SK-N-DZ (cell line): ENCODE results near the gene MAP2K3.
A peak's percentile ranks its signal among the peaks of the same experiment; 100 is the strongest.

Source experiments
- DNase-seq: peaks from one replicate; pipeline ENCODE4 v3.0.0-alpha.2; 2015; ENCODE audit warnings: low spot score

The MAP2K3 gene

GRCh38 chr17:21252796-21253645 is 31.5 kb upstream of the MAP2K3 start, which contains the start of gene NATD1:
TSS of gene NATD1 (minus strand) at chr17:21253410. CDS start at chr17:21253264, 146 bp downstream.
- DNase-seq, result peak; percentile 80

DNA sequence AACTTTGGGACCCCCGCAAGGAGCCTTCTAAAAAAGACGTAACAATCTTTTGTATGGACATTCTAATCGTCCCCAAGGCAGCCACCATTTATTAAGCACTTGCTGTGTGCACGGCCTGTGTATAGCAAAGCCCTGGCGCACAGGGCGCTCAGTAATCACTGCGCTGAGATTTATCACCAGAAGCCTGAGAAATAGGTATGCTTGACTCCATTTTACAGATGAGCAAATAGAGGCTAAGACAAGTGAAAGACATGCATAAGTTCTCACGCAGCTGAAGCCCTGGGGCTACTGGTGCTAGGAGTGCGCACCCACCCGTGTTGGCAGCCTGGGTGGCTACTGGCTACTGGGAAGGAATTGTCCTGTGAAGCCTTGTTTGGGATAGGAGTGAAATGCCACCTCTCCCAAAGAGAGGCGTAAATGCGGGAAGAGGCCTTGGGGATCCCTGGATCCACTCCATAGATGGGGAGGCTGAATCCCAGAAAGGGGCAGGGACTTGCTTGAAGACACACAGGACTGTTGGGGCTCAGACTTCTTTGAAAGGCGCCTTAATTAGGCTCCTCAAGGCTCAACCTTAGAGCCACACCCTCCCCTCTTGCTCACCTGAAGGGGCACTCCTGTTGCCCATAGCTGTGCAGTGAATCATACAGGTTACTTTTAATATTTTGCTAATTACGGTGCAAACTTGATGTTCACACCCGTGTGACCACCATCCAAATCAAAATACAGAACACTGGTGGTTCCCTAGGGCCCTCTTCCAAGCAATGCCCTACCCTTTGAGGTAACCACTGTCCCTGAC is 30.7 kb upstream of the MAP2K3 start:
- DNase-seq, result no peak

DNA sequence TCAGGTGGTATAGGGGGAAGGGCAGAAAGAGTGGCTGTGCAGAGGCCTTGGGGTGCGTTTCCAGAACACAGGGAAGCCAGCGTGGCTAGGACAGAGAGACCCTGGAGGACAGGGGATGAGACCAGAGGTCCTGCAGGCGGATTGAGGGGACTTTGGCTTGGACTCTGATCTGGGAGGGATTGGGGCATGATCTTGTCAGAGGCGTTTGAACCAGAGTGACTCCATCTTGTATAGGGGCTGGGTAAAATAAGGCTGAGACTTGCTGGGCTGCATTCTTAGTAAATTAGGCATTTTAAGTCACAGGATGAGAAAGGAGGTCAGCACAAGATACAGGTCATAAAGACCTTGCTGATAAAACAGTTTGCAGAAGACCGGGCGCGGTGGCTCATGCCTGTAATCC is 25.9 kb upstream of the MAP2K3 start:
- DNase-seq, result no peak

- DNase-seq, result no peak
Observed at GRCh38 chr17:21262259-21262993, 22.1 kb upstream of the MAP2K3 start.

GRCh38 chr17:21263376-21263775 is 21.1 kb upstream of the MAP2K3 start:
- DNase-seq, result no peak

- DNase-seq, result no peak
Observed at GRCh38 chr17:21268596-21269188, 15.8 kb upstream of the MAP2K3 start.

GRCh38 chr17:21269394-21269793 is 15.1 kb upstream of the MAP2K3 start:
- no peak for DNase-seq

DNA sequence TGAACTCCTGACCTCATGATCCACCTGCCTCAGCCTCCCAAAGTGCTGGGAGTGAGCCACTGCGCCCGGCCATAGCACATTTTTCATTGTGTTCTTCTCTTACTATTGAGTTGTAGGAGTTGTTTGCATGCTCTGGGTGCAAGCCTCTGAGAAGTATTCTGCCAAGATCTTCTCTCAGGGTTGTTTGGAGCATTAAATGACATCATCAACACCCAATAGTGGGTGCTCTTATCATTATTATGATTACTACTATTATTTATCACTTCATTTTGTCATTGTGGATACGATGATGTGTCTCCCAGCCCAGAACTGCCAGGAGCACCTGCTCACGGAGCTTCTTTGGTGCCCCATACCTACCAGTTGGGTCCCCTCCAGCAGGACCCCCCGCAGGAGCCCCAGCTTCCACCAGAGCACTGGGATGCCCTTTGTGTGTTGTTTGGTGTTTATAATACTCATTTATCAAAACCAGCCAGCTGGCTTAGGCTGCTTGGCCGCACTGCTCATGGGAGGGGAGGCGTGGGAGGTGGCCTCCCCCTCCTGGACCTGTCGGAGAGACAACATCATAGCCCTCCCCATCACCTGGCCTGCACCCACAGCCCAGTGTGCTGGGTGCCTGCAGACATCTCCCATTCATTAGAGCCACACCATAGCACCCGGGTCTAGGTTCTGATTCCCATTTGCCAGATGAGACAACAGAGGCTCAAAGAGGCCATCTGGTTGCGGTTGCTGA is 12.9 kb upstream of the MAP2K3 start:
- DNase-seq, result no peak

GRCh38 chr17:21272250-21272649 is 12.3 kb upstream of the MAP2K3 start:
- DNase-seq, result no peak

DNA sequence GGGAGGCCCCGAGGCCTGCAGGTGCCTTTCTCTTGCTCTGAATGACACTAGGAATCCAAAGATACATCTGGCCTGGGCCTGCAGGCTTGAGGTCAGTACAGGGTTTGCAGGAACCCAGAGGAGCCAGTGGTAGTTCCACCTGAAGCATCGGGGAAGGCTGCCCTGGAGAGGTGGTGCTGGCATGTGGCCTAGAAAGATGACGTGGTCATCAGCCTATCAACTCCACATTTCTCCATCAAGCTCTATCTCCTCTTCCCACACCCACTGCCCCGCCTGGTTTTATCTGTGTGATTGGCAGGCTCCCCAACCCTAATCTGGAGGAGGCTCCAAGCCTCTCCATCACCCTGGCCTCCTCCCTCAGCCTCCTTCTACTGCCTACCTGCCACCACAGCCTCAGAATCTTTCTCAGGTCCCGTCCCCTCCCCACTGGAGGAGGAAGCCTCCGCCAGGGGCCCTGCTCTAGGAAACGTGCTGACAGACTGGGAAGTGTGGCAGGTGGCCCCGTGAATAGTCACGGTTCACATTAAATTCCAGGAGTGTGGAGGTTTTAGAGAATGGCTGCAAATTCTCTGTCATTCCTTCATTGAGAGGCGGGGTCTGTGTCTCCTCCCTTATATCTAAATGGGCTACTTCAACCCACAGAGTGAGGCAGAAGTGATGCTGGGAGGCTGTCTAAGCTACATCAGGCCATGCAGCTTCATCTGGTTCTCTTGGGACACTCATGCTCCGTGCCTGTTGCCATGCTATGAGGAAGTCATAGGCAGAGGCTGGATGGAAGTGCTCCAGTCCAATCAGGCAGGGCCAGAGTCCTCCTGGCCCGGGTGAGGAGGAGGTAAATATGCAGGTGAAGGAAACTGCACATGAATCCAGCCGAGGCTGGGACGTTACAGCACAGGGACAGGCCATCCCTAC is 11.4 kb upstream of the MAP2K3 start:
- no peak for DNase-seq

DNA sequence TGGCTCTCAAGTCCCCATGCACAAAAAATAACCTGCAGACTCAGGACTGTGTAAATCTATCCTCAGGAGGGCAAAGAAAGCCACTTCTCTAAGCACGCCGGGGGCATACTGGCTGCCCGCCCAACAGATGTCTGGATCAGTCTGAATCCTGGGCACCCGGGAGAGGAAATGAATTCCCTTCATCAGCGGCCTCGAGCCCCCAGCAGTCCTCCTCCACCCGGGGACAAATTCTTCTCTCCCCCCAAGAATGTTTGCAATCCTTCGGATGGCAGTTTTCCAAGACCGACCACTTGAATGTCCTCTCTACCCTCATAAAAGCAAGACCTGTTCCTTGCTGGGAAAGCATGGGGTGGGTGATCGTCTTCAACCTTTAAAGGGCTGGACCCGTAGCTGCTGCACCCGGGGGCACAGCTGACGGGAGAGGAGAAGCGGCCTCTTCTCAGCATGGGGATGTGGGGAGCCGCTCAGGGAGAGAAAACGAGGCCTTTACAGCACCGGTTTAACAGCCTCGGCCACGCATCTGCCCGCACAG is 9.4 kb upstream of the MAP2K3 start:
- DNase-seq, result no peak

DNA sequence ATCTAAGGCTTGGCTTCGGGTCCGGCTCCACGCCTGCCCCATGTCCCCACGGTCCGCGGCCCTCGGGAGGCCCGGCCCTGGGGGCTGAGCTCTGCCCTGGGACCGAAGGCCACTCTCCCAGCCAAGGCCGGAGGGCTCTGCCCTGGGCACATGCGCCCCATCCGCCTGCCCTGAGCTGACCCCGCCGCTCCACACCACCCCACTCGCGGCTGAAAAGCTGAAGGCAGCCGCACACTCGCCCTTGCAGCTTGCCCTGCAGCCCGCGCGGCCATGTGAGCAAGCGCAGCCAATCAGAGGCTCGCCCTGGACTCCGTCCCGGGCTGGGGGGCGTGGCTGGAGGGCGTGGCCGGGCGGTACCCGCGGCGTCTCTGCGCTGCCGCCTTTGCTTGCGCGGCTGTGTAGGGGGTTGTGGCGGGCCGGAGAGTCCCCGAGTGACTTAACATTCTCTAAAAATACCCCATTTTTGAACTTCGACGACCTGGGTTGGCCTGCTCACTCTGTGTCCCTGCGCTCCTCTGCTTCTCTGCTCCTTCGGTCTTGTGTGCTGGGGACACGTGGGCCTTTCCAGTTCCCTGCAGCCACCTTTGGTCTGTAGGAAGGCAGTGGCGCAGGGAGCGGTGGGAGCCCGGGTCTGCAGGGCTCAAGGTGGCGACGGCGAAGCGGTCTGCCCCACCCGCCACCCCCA is 8.8 kb upstream of the MAP2K3 start:
- DNase-seq, result peak; percentile 85

DNA sequence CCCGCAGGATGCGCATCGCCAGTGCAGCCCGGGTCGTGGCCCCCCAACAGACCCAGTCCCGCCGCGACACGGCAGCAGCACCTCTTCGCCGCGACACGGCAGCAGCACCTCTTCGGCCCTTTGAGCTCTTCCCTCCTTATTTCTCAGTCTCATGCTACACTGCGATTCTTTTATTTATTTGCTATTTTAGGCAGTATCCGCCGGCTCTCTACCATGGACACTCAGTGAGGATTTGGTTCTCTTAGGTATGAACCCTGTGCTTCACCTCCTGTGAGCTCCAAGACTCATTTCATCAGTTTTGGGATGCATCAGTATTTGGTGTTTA is 8.3 kb upstream of the MAP2K3 start:
- DNase-seq, result no peak

DNA sequence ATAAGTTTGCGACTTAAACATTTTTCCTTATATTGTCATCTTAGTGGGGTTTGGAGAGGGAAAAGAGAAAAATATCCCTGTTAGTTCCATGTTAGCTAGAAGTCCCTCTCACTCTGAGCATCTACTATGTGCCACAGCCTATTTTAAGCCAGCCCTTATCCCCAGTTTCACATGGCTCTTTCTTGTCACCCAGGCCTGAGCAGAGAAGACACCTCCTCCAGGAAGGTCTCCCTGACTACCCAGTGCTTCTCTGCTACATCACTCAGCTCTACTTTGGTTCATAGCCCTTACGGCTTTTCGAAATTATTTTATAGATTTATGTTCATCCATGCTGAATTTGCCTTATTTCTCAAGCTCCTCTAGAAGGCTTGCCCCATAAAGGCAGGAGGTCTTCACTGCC is 7.2 kb upstream of the MAP2K3 start:
- DNase-seq, result no peak

- DNase-seq, result no peak
Observed at GRCh38 chr17:21278450-21279197, 5.9 kb upstream of the MAP2K3 start.

DNA sequence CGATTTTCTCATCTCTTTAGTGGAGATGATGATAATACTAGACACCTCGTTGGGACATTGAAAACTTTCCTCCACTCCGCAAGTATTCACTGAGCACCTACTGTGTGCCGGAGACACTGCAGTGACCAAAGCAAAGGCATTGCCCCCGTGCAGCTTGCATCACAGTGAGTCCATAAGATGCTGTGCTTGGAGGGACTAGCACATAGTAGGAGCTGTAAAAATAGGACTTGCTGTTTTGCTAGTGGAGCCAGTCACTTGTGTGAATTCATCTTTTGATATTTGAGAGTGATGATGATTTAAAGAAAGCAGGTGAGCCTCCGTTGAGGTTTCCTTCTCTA is 5.3 kb upstream of the MAP2K3 start:
- no peak for DNase-seq

- DNase-seq, result no peak
Observed at GRCh38 chr17:21279582-21279981, 4.9 kb upstream of the MAP2K3 start.

GRCh38 chr17:21280081-21280518 is 4.4 kb upstream of the MAP2K3 start:
- peak; percentile 83 for DNase-seq

DNA sequence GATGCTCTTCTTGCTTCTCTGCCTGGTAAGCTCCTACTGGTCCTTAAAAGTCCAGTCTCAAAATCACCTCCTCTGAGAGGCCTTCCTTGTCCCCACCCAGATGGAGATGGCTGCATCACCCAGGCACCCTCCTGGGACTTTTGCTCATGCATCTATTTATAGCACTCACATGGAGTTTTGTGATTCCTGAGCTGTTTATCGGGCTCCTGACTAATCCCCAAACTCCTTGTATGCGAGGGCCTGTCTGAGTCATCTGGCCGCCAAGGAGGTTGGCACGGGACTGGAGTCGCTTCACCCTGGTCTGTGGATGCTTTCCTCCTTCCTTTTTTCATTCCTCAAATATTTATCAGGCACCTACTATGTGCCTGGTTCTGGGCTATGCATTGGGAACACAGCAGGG is 2.3 kb upstream of the MAP2K3 start:
- no peak for DNase-seq
